Astrocyte of the spinal cord (primary cell): Measurements from ENCODE around the gene KCNMB1.

ENCODE experiments used
- DNase-seq: peaks from one replicate; pipeline ENCODE4 v3.0.0; 2011; ENCODE audit warnings: low read depth, low spot score
- H3K4me3 ChIP-seq: 2 replicates; pipeline ENCODE4 v1.5.1; 2011; ENCODE audit warnings: low read depth, mild to moderate bottlenecking, low read length, moderate library complexity
- in situ Hi-C: cut with HindIII; loops from 2 replicates; pipeline ENCODE4 v1.10.0; 2017; ENCODE audit warnings: low sequenced_read_pairs
- TF ChIP-seq, protein P1 (sequence below): IDR thresholded peaks from 2 replicates; pipeline ENCODE4 v1.5.1; 2012; ENCODE audit warnings: low read depth, mild to moderate bottlenecking, low read length, inconsistent platforms

The KCNMB1 gene

DNA sequence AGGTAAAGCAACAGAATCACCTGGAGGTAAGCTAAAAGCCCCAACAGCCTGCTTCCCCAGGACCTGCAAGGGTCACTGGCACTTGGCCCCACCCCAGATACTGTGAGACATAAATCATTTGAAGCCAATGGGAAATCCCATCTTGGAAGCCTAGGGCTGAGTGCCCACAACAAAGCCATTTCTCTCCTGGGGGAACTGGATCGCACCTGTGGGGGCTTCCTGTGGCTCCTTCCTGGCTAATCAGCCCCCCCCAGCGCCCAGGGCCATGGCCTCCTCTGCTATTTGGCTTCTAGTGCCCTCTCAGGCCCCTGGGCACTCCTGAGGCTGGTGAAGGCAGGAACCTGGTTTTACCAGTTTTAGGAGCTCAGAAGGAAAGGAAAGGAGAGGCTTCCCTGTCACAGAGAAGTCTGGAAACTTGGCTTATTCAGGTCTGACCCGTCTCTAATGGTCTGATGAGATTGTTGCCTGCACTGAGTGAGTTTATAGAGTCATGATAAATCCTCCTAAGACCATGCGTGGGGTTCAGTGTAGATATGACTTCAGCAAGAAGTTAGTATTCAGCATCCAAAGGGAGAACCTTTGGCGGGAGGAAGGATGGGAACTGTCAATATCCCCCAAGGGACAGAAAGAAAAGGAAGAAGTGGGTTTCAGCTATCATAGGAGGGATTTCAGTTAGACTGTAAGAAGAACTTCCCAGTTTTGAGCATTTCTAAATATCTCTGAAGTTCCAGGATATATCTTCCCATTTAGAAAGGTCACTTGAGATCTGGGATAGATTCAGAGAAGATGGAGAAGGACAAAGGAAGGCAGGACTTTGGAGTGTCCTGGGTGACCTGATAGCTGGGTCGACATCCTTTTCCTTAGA is 1.2 kb downstream of the KCNMB1 start:
- H3K4me3 ChIP-seq = no peak overlapping the region
- TF ChIP-seq, protein P1, sequence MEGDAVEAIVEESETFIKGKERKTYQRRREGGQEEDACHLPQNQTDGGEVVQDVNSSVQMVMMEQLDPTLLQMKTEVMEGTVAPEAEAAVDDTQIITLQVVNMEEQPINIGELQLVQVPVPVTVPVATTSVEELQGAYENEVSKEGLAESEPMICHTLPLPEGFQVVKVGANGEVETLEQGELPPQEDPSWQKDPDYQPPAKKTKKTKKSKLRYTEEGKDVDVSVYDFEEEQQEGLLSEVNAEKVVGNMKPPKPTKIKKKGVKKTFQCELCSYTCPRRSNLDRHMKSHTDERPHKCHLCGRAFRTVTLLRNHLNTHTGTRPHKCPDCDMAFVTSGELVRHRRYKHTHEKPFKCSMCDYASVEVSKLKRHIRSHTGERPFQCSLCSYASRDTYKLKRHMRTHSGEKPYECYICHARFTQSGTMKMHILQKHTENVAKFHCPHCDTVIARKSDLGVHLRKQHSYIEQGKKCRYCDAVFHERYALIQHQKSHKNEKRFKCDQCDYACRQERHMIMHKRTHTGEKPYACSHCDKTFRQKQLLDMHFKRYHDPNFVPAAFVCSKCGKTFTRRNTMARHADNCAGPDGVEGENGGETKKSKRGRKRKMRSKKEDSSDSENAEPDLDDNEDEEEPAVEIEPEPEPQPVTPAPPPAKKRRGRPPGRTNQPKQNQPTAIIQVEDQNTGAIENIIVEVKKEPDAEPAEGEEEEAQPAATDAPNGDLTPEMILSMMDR = no peak
- DNase-seq = no peak
- in situ Hi-C loops = no loop called here

GRCh38 chr5:170386743-170387395 is 2.3 kb downstream of the KCNMB1 start:
- TF ChIP-seq, protein P1 = no peak
- in situ Hi-C loops = no loop called here
- no peak for DNase-seq
- H3K4me3 ChIP-seq = no peak overlapping the region

DNA sequence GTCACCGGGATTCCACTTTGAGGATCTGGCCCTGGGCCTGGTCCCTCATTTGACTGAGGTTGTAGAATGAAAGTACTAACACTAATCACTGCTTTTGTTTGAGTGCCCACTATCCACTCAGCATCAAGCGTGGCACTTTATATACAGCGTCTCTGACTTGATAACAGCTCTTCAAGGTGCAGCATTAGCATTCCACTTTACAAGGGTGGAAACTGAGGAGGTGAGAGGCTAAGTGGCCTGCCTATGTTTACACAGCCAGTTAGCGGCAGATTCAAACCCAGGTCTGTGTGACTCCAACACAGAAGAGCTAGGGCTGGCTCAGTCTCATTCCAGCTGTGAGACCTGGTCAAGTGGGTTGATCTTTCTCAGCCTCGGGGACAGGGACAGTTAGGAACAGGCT is 5.9 kb downstream of the KCNMB1 start:
- no peak overlapping the region for H3K4me3 ChIP-seq
- TF ChIP-seq, protein P1 = no peak
- no peak for DNase-seq
- in situ Hi-C loops = no loop called here

- TF ChIP-seq, protein P1 = no peak
- DNase-seq = no peak
- in situ Hi-C loops = no loop called here
- H3K4me3 ChIP-seq = no peak overlapping the region
Observed at GRCh38 chr5:170382790-170383189, 6.4 kb downstream of the KCNMB1 start.

- no peak for DNase-seq
- in situ Hi-C loops = no loop called here
Observed at GRCh38 chr5:170380361-170380951, 8.7 kb downstream of the KCNMB1 start.

GRCh38 chr5:170378740-170379139 is 10.4 kb downstream of the KCNMB1 start:
- TF ChIP-seq, protein P1 = no peak
- no peak overlapping the region for H3K4me3 ChIP-seq
- no peak for DNase-seq
- in situ Hi-C loops = no loop called here

More at GRCh38 chr5:170380361-170380951, 8.7 kb downstream of the KCNMB1 start:
- TF ChIP-seq, protein P1 = no peak
- no peak overlapping the region for H3K4me3 ChIP-seq
